GM10266 (cell line): ENCODE data around the gene ZNF410.
A peak's percentile ranks its signal among the peaks of the same experiment; 100 is the strongest.
"Not testable (repeated sequence)": the region's sequence is repeated elsewhere in the genome, so short reads cannot be mapped to it uniquely, and the experiment has no call there.

ENCODE experiments used
- DNase-seq: peaks from one replicate; pipeline ENCODE4 v3.0.0; 2012; ENCODE audit errors: extremely low spot score
- CTCF ChIP-seq: IDR thresholded peaks from 2 replicates; pipeline ENCODE4 v1.5.1; 2012; ENCODE audit warnings: mild to moderate bottlenecking, low read depth; ENCODE audit not compliant: control insufficient read depth, insufficient read depth; ENCODE audit errors: missing control alignments

The ZNF410 gene

GRCh38 chr14:73909681-73910080, 23.0 kb downstream of the ZNF410 start:
- DNase-seq: no peak
- TF ChIP-seq CTCF: no peak

GRCh38 chr14:73913256-73913655, 26.6 kb downstream of the ZNF410 start:
- no peak for TF ChIP-seq CTCF
- DNase-seq: no peak

- no peak for TF ChIP-seq CTCF
Observed at GRCh38 chr14:73916324-73916723, 29.7 kb downstream of the ZNF410 start.

GRCh38 chr14:73919457-73919856, 32.8 kb downstream of the ZNF410 start:
- DNase-seq: not testable (repeated sequence)

More at GRCh38 chr14:73916324-73916723, 29.7 kb downstream of the ZNF410 start:
- DNase-seq: no peak

GRCh38 chr14:73924337-73924736, 37.7 kb downstream of the ZNF410 start:
- TF ChIP-seq CTCF: no peak
- DNase-seq: no peak

- TF ChIP-seq CTCF: no peak
- DNase-seq: peak; percentile 21
Observed at GRCh38 chr14:73935666-73936065, 49.0 kb downstream of the ZNF410 start.

GRCh38 chr14:73936548-73936947, 49.9 kb downstream of the ZNF410 start:
- no peak for TF ChIP-seq CTCF
- no peak for DNase-seq

GRCh38 chr14:73937012-73937411, 50.4 kb downstream of the ZNF410 start:
- no peak for DNase-seq
- no peak for TF ChIP-seq CTCF
